Naive thymus-derived CD4-positive, alpha-beta T cell (primary cell): Measurements from ENCODE around the gene SULT1A1. TPM values are rescaled to one million over a fixed set of nuclear protein-coding genes. Genes with fewer than 3 reads are reported as not detected.
"Not testable (repeated sequence)": the region's sequence is repeated elsewhere in the genome, so short reads cannot be mapped to it uniquely, and the experiment has no call there.

Source experiments
- ATAC-seq: fragments of 150-1000 bp; cut with Tn5 transposase; 2 replicates; pipeline ENCODE4 v1.10.0; 2021; ENCODE audit warnings: mild to moderate bottlenecking, moderate library complexity
- CTCF ChIA-PET: fragments of 350-600 bp; sonication (Branson Sonifier 250); formaldehyde crosslinking; loops from one replicate; lab custom pipeline; 2021; ENCODE audit warnings: antibody characterized with exemption; lab: Charles Lee
- POLR2A ChIA-PET: fragments of 350-600 bp; sonication (Branson Sonifier 250); formaldehyde crosslinking; loops from one replicate; lab custom pipeline; 2021; ENCODE audit warnings: antibody characterized with exemption, inconsistent platforms; lab: Charles Lee
- DNase-seq, 9 donors: peaks; one replicate each; pipeline versions ENCODE4 v3.0.0 to v3.0.0-alpha.2; 2020 to 2022; ENCODE audit warnings: mixed read lengths in 1 of 9
- H3K27ac ChIP-seq: one replicate; pipeline ENCODE4 v1.7.0; 2013; ENCODE audit warnings: mild to moderate bottlenecking, low read depth, low read length, moderate library complexity
- H3K27me3 ChIP-seq, 2 donors: one replicate each; pipeline ENCODE4 v1.7.0; 2013; ENCODE audit warnings: low read length in 2 of 2, mild to moderate bottlenecking in 2 of 2, moderate library complexity in 2 of 2; ENCODE audit not compliant: control insufficient read depth in 2 of 2, insufficient read depth in 2 of 2
- H3K36me3 ChIP-seq, 3 experiments: 1 replicate in 2 of 3; 2 replicates in 1 of 3; pipeline ENCODE4 v1.7.0; 2013; ENCODE audit warnings: low read length in 3 of 3, mild to moderate bottlenecking in 3 of 3, moderate library complexity in 1 of 3; ENCODE audit not compliant: insufficient read depth in 3 of 3, control insufficient read depth in 2 of 3
- H3K4me1 ChIP-seq, 2 donors: one replicate each; pipeline ENCODE4 v1.7.0; 2013; ENCODE audit warnings: low read length in 2 of 2, mild to moderate bottlenecking in 2 of 2, moderate library complexity in 1 of 2; ENCODE audit not compliant: control insufficient read depth in 2 of 2, insufficient read depth in 2 of 2
- H3K4me3 ChIP-seq: 2 replicates; pipeline ENCODE4 v1.7.0; 2013; ENCODE audit warnings: mild to moderate bottlenecking, low read length
- H3K9me3 ChIP-seq, 3 experiments: 1 replicate in 2 of 3; 2 replicates in 1 of 3; pipeline ENCODE4 v1.7.0; 2013; ENCODE audit warnings: low read length in 3 of 3; ENCODE audit not compliant: control insufficient read depth in 2 of 3
- H3K27ac Mint-ChIP-seq, 9 donors: one replicate each; pipeline ENCODE4 v1.8.0; 2020 to 2022; ENCODE audit warnings: mixed read lengths in 9 of 9, mild to moderate bottlenecking in 8 of 9, moderate library complexity in 5 of 9, inconsistent platforms in 2 of 9
- H3K27me3 Mint-ChIP-seq, 5 donors: one replicate each; pipeline ENCODE4 v1.8.0; 2021 to 2022; ENCODE audit warnings: mixed read lengths in 5 of 5, mild to moderate bottlenecking in 1 of 5
- H3K36me3 Mint-ChIP-seq, 5 donors: one replicate each; pipeline ENCODE4 v1.8.0; 2020 to 2022; ENCODE audit warnings: mixed read lengths in 5 of 5, mild to moderate bottlenecking in 3 of 5, inconsistent platforms in 1 of 5
- H3K4me1 Mint-ChIP-seq, 7 donors: one replicate each; pipeline ENCODE4 v1.8.0; 2020 to 2022; ENCODE audit warnings: mixed read lengths in 7 of 7, mild to moderate bottlenecking in 3 of 7, inconsistent platforms in 1 of 7
- H3K4me3 Mint-ChIP-seq, 10 donors: one replicate each; pipeline ENCODE4 v1.8.0; 2020 to 2022; ENCODE audit warnings: mild to moderate bottlenecking in 10 of 10, mixed read lengths in 10 of 10, moderate library complexity in 6 of 10, inconsistent platforms in 2 of 10
- H3K9me3 Mint-ChIP-seq, 11 donors: one replicate each; pipeline ENCODE4 v1.8.0; 2020 to 2022; ENCODE audit warnings: mixed read lengths in 11 of 11, mild to moderate bottlenecking in 4 of 11, inconsistent platforms in 1 of 11, moderate library complexity in 1 of 11
- intact Hi-C, 2 donors: fragments of 100-400 bp; cut with micrococcal nuclease; formaldehyde crosslinking; loops; one replicate each; pipeline ENCODE4 v1.15.1; 2023
- polyA plus RNA-seq, 2 donors: library from polyadenylated mRNA; unstranded; fragments of 300-500 nt; fragmentation: Illumina TruSeq; gene quantifications; one replicate each; pipeline ENCODE4 v1.2.3, GENCODE V29; 2021
- total RNA-seq, 6 experiments: library from RNA in 5 of 6; stranded (reverse) in 5 of 6; gene quantifications; 1 replicate in 5 of 6; 2 replicates in 1 of 6; pipeline ENCODE4 v1.2.3 and lab custom pipeline; 2021 to 2026

The SULT1A1 gene
- total RNA-seq (10 to 100 TPM in 4 of 5 experiments, 1 to 10 TPM in 1; 9.2 to 70.8 (median 19.6) TPM), polyA plus RNA-seq (10 to 100 TPM in 1 of 2 donors, 1 to 10 TPM in 1; 9.4 to 10.5 TPM), total RNA-seq (lab: John Stamatoyannopoulos, UW) (8.9 reads per million, percentile 33 among the genes with 10 or more reads in this experiment)

GRCh38 chr16:28609631-28610594, at the start of gene SULT1A1:
Gene SULT1A1 (minus strand): TSS chr16:28610044. CDS start chr16:28608855, 1,189 bp downstream.
- H3K36me3 Mint-ChIP-seq, result peaks cover 0 to 5% (median 3%) of the 10 kb centered on the region in 5 donors
- no peaks in the 10 kb centered on the region for H3K27me3 Mint-ChIP-seq
- peak; percentile 36 for ATAC-seq
- Histone ChIP-seq H3K36me3 (no peaks in the 10 kb centered on the region), H3K4me1 (peaks cover 0 to 9% of the 10 kb centered on the region in 2 donors), H3K27me3 (no peaks in the 10 kb centered on the region), H3K27ac (no peak within 1 kb of the TSS), H3K9me3 (no peaks in the 10 kb centered on the region), H3K4me3 (no peak within 1 kb of the TSS)
- DNase-seq, result no peak
- POLR2A ChIA-PET, result interaction anchor here (1.2 to 1.4 kb wide), 2 partner anchors 12 to 13 kb away, joined by 3 to 5 read pairs; partner anchors contain the start of gene SULT1A2
- H3K4me1 Mint-ChIP-seq, result peaks cover 10 to 24% (median 14%) of the 10 kb centered on the region in 7 donors
- intact Hi-C loops, result no loop called here
- peak within 1 kb of the TSS in 6 of 10 donors; percentile 2 to 41 (median 28) for H3K4me3 Mint-ChIP-seq
- no peaks in the 10 kb centered on the region for H3K9me3 Mint-ChIP-seq
- H3K27ac Mint-ChIP-seq, result peak within 1 kb of the TSS in 6 of 9 donors; percentile 45 to 62 (median 58)
- CTCF ChIA-PET, result no interaction called here

DNA sequence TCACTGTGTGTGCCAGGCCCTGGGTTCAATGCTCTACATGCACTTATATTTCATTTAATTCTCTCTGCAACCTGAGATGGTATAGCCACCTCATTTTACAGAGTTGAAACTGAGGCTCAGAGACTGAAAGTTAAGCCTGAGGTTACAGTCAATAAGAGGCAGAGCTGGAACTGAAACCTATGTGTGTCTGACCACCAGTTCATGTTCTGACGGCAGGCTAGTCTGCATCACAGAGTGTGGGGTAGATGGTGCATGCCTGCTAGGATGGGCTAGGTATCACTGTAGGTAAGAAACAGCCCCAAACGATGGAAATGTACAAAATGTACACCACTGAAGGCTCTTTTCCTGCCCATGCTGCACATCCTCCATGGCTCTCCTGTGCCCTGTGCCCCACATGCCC, 30.1 kb upstream of the SULT1A1 start:
- H3K9me3 Mint-ChIP-seq, POLR2A ChIA-PET, H3K4me1 Mint-ChIP-seq, H3K4me1 ChIP-seq, CTCF ChIA-PET, H3K27me3 Mint-ChIP-seq, H3K27me3 ChIP-seq, H3K36me3 Mint-ChIP-seq, H3K27ac ChIP-seq, H3K36me3 ChIP-seq, H3K4me3 Mint-ChIP-seq, intact Hi-C loops, ATAC-seq, H3K4me3 ChIP-seq, DNase-seq, H3K9me3 ChIP-seq: not testable (repeated sequence)
- H3K27ac Mint-ChIP-seq, result peak overlapping the region in 1 of 9 donors; percentile 59

GRCh38 chr16:28638359-28638758, 28.5 kb upstream of the SULT1A1 start:
- H3K36me3 ChIP-seq, H3K36me3 Mint-ChIP-seq, H3K9me3 ChIP-seq, H3K27me3 ChIP-seq, CTCF ChIA-PET, DNase-seq, intact Hi-C loops, H3K4me3 ChIP-seq, H3K4me1 ChIP-seq, H3K9me3 Mint-ChIP-seq, H3K27ac ChIP-seq, POLR2A ChIA-PET, ATAC-seq, H3K4me3 Mint-ChIP-seq, H3K27me3 Mint-ChIP-seq, H3K4me1 Mint-ChIP-seq, H3K27ac Mint-ChIP-seq: not testable (repeated sequence)

GRCh38 chr16:28637765-28638164, 27.9 kb upstream of the SULT1A1 start, which contains the start of gene NPIPB8:
Gene NPIPB8 (plus strand): TSS chr16:28638065. CDS start chr16:28638361, 296 bp downstream.
- intact Hi-C loops, H3K27ac ChIP-seq, H3K9me3 Mint-ChIP-seq, H3K27me3 ChIP-seq, H3K4me3 Mint-ChIP-seq, H3K4me1 Mint-ChIP-seq, H3K4me3 ChIP-seq, ATAC-seq, H3K36me3 Mint-ChIP-seq, H3K36me3 ChIP-seq, POLR2A ChIA-PET, H3K27ac Mint-ChIP-seq, CTCF ChIA-PET, H3K4me1 ChIP-seq, H3K27me3 Mint-ChIP-seq, H3K9me3 ChIP-seq, DNase-seq: not testable (repeated sequence)

- H3K36me3 Mint-ChIP-seq, H3K4me1 Mint-ChIP-seq, H3K4me1 ChIP-seq, POLR2A ChIA-PET, H3K4me3 Mint-ChIP-seq, H3K4me3 ChIP-seq, H3K9me3 Mint-ChIP-seq, H3K27me3 ChIP-seq, H3K27me3 Mint-ChIP-seq, H3K27ac ChIP-seq, ATAC-seq, CTCF ChIA-PET, H3K27ac Mint-ChIP-seq, DNase-seq, H3K9me3 ChIP-seq, H3K36me3 ChIP-seq, intact Hi-C loops: not testable (repeated sequence)
Observed at GRCh38 chr16:28636093-28636823, 26.4 kb upstream of the SULT1A1 start.

DNA sequence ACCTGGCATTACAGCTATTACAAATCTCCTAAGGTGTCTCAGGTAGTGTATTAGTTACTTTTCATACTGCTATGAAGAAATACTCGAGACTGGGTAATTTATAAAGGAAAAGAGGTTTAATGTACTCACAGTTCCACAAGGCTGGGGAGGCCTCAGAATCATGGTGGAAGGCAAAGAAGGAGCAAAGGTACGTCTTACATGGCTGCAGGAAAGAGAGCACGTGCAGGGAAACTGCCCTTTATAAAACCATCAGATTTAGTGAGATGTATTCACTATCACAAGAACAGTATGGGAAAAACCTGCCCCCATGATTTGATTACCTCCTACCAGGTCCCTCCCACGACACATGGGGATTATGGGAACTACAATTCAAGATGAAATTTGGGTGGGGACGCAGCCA, 21.1 kb upstream of the SULT1A1 start:
- H3K4me3 ChIP-seq, H3K36me3 ChIP-seq, H3K4me1 Mint-ChIP-seq, intact Hi-C loops, H3K9me3 ChIP-seq, H3K27me3 ChIP-seq, H3K36me3 Mint-ChIP-seq, CTCF ChIA-PET, ATAC-seq, DNase-seq, H3K9me3 Mint-ChIP-seq, H3K27ac Mint-ChIP-seq, H3K4me3 Mint-ChIP-seq, H3K27ac ChIP-seq, POLR2A ChIA-PET, H3K4me1 ChIP-seq: not testable (repeated sequence)
- peaks cover 0 to 20% (median 0%) of the 10 kb centered on the region in 5 donors for H3K27me3 Mint-ChIP-seq
